ENCODE results near the gene R3HDML. TPM values are rescaled to one million over a fixed set of nuclear protein-coding genes. Genes with fewer than 3 reads are reported as not detected.
"Not testable (repeated sequence)": the region's sequence is repeated elsewhere in the genome, so short reads cannot be mapped to it uniquely, and the experiment has no call there.

R3HDML gene
- total and polyA plus RNA-seq, 5 donors, result not detected

DNA sequence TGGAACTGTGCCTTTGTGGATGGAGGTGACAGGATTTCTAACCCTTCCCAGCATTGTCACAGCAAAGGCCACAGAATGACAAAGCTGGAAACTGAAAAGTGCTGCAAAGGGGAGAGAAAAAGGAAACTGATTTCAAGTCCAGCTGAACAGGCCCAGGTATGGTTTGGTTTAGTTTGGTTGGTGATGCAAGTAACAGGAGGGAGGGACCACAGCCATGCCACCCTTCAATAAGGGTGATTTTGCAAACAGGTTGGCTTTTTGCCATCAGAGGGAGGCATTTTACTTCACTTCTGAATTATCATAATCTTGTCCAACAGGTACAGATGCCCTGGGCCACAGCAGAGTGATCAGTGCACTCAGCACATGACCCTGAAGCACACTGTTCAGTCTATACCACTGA lies 32.5 kb upstream of the R3HDML start:
- intact Hi-C loops (cut with DNase I), result no loop called here
- no peak for ATAC-seq
- H3K27ac ChIP-seq (ENCODE audit: low read length), result peak overlapping the region; percentile 30
- no peak overlapping the region for H3K4me3 ChIP-seq (ENCODE audit: low read length)
- no peaks in the 10 kb centered on the region for H3K9me3 ChIP-seq (ENCODE audit: control insufficient read depth, low read length)
- H3K27me3 ChIP-seq (ENCODE audit: control insufficient read depth, insufficient read depth), result no peaks in the 10 kb centered on the region
- peaks cover 10% of the 10 kb centered on the region for H3K4me1 ChIP-seq (ENCODE audit: control insufficient read depth, insufficient read depth, low read length)
- DNase-seq, result no peak

DNA sequence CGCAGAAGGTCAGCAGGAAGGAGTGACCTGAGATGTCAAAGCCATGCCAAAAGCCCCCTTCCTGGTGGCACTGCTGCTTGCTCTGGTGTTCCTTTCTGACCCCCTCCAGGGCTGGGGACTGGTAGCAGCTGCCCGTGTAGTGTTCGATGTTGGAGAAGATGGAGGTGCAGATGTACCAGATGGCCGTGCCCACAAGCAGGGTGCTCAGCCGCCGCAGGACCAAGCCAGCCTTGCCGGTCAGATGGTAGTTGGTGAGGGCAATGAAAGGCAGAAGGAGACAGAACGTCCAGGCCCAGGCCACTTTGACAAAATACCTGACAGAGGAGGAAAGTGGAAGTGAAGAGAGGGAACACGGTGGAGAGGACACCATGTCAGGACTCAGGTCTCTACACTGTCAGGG lies 29.9 kb upstream of the R3HDML start:
- ATAC-seq, result no peak
- WGBS, result 80% methylated on average over 9 of the region's 9 CpGs
- H3K4me1 ChIP-seq (ENCODE audit: control insufficient read depth, insufficient read depth, low read length), result peaks cover 11% of the 10 kb centered on the region
- H3K27ac ChIP-seq (ENCODE audit: low read length), result peak overlapping the region; percentile 9
- intact Hi-C loops (cut with DNase I), result no loop called here
- DNase-seq, result no peak
- H3K9me3 ChIP-seq (ENCODE audit: control insufficient read depth, low read length), result no peaks in the 10 kb centered on the region
- H3K27me3 ChIP-seq (ENCODE audit: control insufficient read depth, insufficient read depth), result no peaks in the 10 kb centered on the region
- H3K4me3 ChIP-seq (ENCODE audit: low read length), result no peak overlapping the region

DNA sequence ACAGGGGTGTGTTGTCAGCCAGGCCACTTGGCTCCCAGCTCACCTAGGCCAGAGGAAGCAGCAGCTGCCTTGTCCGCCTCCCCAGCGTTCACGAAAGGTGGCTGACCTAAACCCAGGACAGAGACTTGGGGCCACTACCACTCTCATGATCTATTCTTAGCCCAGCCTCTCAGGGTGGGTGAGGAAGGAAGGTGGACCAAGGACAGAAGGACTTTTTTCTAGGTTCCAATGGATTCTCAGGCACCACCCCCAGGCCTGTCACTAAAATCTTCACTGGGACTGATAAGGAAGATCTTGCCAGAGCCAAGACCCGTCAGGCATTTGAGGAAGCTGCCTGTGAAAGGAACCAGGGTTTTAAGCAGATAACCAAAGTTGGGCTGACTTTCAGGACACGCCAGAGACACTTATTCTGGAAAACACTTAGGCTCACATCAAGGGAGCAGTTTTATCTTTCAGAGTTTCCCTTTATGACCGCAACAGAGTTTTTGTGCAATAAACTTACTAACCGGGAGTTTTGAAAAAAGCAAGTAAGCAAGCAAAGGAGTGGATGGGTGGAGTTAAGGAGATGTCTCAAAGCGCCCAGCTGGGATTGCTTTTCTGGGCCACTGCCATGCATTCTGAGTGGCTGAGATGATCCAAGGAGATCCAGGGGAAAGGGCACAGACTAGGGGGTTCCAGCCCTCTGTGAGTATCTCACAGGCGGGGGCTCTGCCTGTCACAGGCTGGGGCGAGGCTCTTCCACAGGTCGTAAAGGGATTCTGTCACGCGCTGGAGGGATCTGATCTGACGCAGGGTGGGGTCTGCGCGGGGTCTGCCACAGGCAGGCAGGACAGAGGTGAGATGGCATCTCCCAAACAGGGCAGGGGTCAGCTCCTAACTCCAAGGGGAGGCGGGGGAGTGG lies 26.8 kb upstream of the R3HDML start:
- Histone ChIP-seq H3K27ac (ENCODE audit: low read length) (peak overlapping the region; percentile 80), H3K4me3 (ENCODE audit: low read length) (peak overlapping the region; percentile 53), H3K4me1 (ENCODE audit: control insufficient read depth, insufficient read depth, low read length) (peaks cover 4% of the 10 kb centered on the region), H3K9me3 (ENCODE audit: control insufficient read depth, low read length) (no peaks in the 10 kb centered on the region), H3K27me3 (ENCODE audit: control insufficient read depth, insufficient read depth) (no peaks in the 10 kb centered on the region)
- intact Hi-C loops (cut with DNase I), result loop anchor here in 3 of 4 donors (2.0 kb wide), 2 partner anchors 93 to 95 kb away; no protein-coding TSS in a partner anchor
- peak; percentile 49 to 75 (median 69) for DNase-seq
- peak; percentile 56 to 61 for ATAC-seq
- 8% methylated on average over 17 of the region's 17 CpGs for WGBS

DNA sequence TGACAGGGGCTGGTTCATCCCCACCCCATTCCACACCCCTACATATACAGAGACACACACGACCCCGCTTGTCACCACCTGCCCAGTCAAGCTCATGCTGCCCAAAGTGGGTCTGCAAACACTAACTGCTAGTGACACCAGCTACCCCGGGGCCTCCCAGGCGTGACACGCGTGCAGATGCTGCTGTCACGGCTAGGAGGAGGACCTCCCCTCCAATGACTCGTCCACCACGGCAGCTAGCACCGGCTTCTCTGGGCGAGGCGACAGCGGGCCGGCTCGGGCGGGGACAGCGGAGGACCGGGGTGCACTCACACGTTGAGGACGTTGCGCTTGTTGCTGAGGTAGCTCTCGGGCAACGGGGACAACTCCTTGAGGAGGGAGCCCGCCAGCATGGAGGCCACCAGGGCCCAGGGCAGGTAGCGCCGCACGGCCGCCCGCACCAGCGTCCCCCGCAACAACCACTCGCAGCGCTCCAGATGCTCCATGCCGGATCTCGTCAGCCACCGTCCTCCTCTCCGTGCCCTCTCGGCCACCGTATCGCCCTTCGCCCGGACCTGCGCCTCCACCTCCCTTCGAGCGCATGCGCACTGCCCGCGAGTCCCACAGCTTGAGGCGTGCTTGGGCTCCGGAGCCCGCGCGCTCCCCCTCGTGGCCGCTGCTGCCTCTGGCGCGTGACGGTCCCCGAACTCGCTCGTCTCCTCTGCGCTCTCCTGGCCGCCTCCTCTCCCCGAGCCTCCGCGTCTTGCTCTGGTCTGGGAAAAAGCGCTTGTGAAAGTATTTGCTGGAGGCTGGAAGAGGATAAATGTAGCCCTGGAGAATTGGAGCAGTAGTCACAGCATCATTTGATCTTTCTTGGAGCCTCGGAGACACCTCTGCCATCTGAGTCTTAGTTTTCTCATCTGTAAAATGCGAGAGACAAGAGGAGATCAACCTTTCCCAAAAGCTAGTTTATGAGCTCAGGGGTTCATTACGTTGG lies 25.9 kb upstream of the R3HDML start, which contains the start of gene FITM2:
Gene FITM2, minus strand, starts transcription at position 539 of the 976 bp plus-strand sequence. Its CDS starts 54 bp downstream, at position 485.
- Histone ChIP-seq H3K27ac (ENCODE audit: low read length) (peak within 1 kb of the TSS; percentile 80), H3K4me3 (ENCODE audit: low read length) (peak within 1 kb of the TSS; percentile 53), H3K27me3 (ENCODE audit: control insufficient read depth, insufficient read depth) (no peaks in the 10 kb centered on the region), H3K4me1 (ENCODE audit: control insufficient read depth, insufficient read depth, low read length) (peaks cover 4% of the 10 kb centered on the region), H3K9me3 (ENCODE audit: control insufficient read depth, low read length) (no peaks in the 10 kb centered on the region)
- ATAC-seq (peak; percentile 94 to 95), DNase-seq (peak; percentile 99 to 100 (median 100))
- WGBS, result 2% methylated on average over 70 of the region's 70 CpGs
- intact Hi-C loops (cut with DNase I), result loop anchor here (1.0 to 2.0 kb wide), 3 partner anchors 94 to 96 kb away; no protein-coding TSS in a partner anchor

DNA sequence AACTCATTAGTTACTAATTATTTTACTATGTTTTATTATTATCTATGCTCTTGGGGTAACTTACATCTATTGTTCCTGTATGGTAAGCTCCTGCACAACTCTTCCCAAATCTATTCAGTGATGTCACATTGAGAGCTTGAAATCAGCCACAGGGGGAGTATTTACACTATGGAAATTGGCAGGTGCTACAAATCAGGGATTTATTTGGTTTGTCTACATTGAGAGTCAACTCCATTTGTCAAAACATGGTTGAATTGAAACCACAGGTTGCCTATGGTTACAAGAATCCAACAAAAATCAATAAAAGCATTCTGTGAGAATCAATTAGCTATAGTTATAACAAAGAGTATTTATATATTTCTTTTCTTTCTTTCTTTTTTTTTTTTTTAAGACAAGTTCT lies 22.0 kb upstream of the R3HDML start:
- Histone ChIP-seq H3K4me1 (ENCODE audit: control insufficient read depth, insufficient read depth, low read length) (peaks cover under 1% of the 10 kb centered on the region), H3K9me3 (ENCODE audit: control insufficient read depth, low read length) (no peaks in the 10 kb centered on the region), H3K27me3 (ENCODE audit: control insufficient read depth, insufficient read depth) (no peaks in the 10 kb centered on the region), H3K27ac (ENCODE audit: low read length) (no peak overlapping the region), H3K4me3 (ENCODE audit: low read length) (no peak overlapping the region)
- ATAC-seq (no peak), DNase-seq (no peak)
- intact Hi-C loops (cut with DNase I), result no loop called here

DNA sequence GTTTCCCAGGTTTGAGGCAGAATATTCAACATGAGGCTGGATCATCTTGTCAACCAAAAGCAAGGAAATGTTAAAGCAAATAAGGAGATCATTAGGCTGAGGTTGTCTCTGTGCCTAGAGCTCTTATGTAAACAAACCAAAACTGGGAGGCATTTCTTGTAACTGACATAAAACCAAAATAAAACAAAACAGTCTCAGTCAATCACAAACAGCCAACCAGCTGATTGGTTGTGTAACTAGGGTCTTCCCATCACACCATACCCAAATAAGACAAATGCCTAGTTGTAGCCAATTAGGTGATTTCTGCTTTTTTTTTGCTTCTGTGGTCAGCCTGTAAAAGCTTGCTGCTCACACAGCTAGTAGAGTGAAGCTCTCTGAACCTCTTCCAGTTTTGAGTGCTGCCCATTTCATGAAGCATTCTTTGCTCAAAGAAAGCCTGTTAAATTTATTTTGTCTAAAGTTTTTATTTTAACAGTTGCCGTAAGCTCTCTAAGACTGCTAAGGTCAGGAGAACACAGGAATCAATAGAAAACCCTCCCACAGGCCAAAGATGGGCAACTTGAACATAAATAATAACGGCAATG lies 16.9 kb upstream of the R3HDML start:
- Histone ChIP-seq H3K27me3 (ENCODE audit: control insufficient read depth, insufficient read depth) (no peaks in the 10 kb centered on the region), H3K4me3 (ENCODE audit: low read length) (no peak overlapping the region), H3K9me3 (ENCODE audit: control insufficient read depth, low read length) (no peaks in the 10 kb centered on the region), H3K27ac (ENCODE audit: low read length) (no peak overlapping the region), H3K4me1 (ENCODE audit: control insufficient read depth, insufficient read depth, low read length) (no peaks in the 10 kb centered on the region)
- DNase-seq, result no peak
- intact Hi-C loops (cut with DNase I), result no loop called here
- WGBS, result 93% methylated on average over 2 of the region's 2 CpGs
- ATAC-seq, result no peak

DNA sequence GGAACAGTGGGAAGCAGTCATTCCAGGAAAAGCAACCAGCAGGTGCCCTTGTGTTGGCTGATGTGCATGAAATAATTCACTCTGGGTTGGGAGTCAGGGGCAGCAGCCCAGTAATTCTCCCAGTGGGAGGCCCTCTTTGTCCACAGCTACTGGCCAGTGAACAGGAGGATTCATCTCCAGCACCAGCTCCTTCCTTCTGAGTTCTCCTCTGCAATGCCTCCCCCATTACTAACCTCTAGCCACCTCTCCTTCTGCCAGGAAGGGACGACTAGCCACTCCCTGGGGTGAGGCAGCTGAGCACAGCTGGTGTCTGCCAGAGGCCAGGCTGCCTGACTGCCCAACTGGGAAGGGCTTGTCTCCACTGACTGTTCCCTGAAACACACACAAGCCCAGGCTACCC lies 12.5 kb upstream of the R3HDML start:
- no peaks in the 10 kb centered on the region for H3K4me1 ChIP-seq (ENCODE audit: control insufficient read depth, insufficient read depth, low read length)
- WGBS, result 11% methylated on average over 1 of the region's 1 CpG
- no peak overlapping the region for H3K27ac ChIP-seq (ENCODE audit: low read length)
- ATAC-seq (no peak), DNase-seq (no peak)
- no peaks in the 10 kb centered on the region for H3K27me3 ChIP-seq (ENCODE audit: control insufficient read depth, insufficient read depth)
- H3K4me3 ChIP-seq (ENCODE audit: low read length), result no peak overlapping the region
- intact Hi-C loops (cut with DNase I), result no loop called here
- no peaks in the 10 kb centered on the region for H3K9me3 ChIP-seq (ENCODE audit: control insufficient read depth, low read length)

DNA sequence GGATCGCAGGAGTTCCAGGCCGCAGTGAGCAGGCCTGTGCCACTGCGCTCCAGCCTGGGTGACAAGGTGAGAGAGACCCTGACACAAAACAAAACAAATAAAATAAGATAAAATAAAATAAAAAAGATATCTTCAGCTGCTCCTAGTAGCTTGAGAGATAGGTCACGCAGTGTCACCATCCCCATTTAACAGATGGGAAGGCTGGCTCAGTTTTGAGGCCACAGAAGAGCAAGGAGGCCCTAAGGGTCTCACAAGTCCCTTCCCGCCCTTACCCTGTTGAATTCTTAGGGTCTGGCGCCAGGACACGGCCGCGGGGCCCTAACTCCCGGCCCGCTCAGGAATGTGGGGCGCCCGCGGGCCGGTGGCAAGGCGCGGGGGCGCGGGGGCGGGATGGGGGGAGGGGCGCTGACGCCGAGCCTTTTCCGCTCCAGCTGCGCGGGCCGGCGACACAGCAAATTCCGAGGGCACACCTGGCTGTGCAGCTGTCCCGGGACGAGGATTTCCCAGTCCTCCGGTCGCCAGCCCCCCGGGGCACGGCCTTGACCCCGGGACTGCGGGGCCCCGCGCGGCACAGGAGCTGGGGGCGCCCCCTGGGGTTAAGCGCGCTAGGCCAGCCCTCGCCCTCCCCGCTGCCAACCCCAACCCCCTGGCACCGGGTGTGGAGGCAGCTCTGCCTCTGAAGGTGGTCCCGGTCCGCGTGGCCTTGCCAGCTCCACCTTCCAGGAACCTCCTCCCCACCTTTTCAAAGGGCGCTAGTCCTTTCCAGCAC lies 10.3 kb upstream of the R3HDML start:
- DNase-seq, result peak in 1 of 3 donors; percentile 62
- 12% methylated on average over 50 of the region's 50 CpGs for WGBS
- peak; percentile 29 to 31 for ATAC-seq
- intact Hi-C loops (cut with DNase I), result no loop called here
- Histone ChIP-seq H3K4me1 (ENCODE audit: control insufficient read depth, insufficient read depth, low read length) (no peaks in the 10 kb centered on the region), H3K4me3 (ENCODE audit: low read length) (peak overlapping the region; percentile 62), H3K27me3 (ENCODE audit: control insufficient read depth, insufficient read depth) (no peaks in the 10 kb centered on the region), H3K9me3 (ENCODE audit: control insufficient read depth, low read length) (no peaks in the 10 kb centered on the region), H3K27ac (ENCODE audit: low read length) (no peak overlapping the region)

DNA sequence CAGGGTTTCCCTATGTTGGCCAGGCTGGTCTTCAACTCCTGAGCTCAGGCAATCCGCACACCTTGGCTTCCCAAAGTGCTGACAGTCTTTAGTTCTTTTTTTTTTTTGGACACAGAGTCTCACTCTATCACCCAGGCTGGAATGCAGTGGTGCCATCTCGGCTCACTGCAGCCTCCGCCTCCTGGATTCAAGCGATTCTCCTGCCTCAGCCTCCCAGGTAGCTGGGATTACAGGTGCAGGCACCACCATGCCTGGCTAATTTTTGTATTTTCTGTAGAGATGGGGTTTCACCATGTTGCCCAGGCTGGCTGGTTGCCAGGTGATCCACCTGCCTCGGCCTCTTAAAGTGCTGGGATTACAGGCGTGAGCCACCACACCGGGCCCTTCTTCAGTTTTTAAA lies 9.1 kb upstream of the R3HDML start:
- H3K27me3 ChIP-seq (ENCODE audit: control insufficient read depth, insufficient read depth), result not testable (repeated sequence)

DNA sequence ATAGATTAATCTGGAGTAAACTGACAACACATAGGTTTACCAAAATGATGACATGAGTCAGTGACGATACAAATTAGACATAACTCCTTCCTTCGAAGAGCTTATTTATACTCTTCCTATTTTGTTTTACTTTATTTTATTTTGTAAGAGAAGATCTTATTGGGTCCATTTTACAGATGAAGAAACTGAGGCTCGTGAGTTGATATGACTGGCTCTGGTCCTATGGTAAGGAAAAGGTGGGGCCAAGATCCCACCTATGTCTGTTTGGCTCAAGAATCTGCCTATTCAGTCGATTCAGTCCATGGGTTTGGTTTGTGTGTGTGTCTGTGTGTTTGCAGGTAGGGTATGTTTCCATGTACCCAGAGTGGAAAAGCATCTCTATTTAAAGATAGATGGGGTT lies 8.4 kb upstream of the R3HDML start:
- ATAC-seq (no peak), DNase-seq (no peak)
- intact Hi-C loops (cut with DNase I), result no loop called here
- Histone ChIP-seq H3K27ac (ENCODE audit: low read length) (no peak overlapping the region), H3K27me3 (ENCODE audit: control insufficient read depth, insufficient read depth) (no peaks in the 10 kb centered on the region), H3K4me3 (ENCODE audit: low read length) (no peak overlapping the region), H3K4me1 (ENCODE audit: control insufficient read depth, insufficient read depth, low read length) (no peaks in the 10 kb centered on the region), H3K9me3 (ENCODE audit: control insufficient read depth, low read length) (no peaks in the 10 kb centered on the region)
- WGBS, result 81% methylated on average over 4 of the region's 4 CpGs

More for the DNA sequence above, 9.1 kb upstream of the R3HDML start:
- ATAC-seq; DNase-seq; intact Hi-C loops (cut with DNase I); H3K4me1 ChIP-seq (ENCODE audit: control insufficient read depth, insufficient read depth, low read length); H3K27ac ChIP-seq (ENCODE audit: low read length); H3K9me3 ChIP-seq (ENCODE audit: control insufficient read depth, low read length); H3K4me3 ChIP-seq (ENCODE audit: low read length): not testable (repeated sequence)
- 87% methylated on average over 7 of the region's 7 CpGs for WGBS

Data from right cardiac atrium (tissue), 5 donors.